Ectodermal cell (in vitro differentiated cells): ENCODE measurements around the gene VLDLR.

Experiments
- H3K27ac ChIP-seq: 2 replicates; pipeline ENCODE4 v1.7.0; 2013; ENCODE audit warnings: mild to moderate bottlenecking, low read depth, low read length; ENCODE audit not compliant: insufficient read depth, poor library complexity, severe bottlenecking
- H3K27me3 ChIP-seq: 2 replicates; pipeline ENCODE4 v1.7.0; 2013; ENCODE audit warnings: mild to moderate bottlenecking, low read length; ENCODE audit not compliant: insufficient read depth, control insufficient read depth, poor library complexity, severe bottlenecking
- H3K36me3 ChIP-seq: one replicate; pipeline ENCODE4 v1.7.0; 2013; ENCODE audit warnings: low read length; ENCODE audit not compliant: control insufficient read depth, insufficient read depth
- H3K4me1 ChIP-seq: one replicate; pipeline ENCODE4 v1.7.0; 2013; ENCODE audit warnings: low read length; ENCODE audit not compliant: control insufficient read depth, insufficient read depth
- H3K4me3 ChIP-seq: 2 replicates; pipeline ENCODE4 v1.7.0; 2013; ENCODE audit warnings: low read depth, low read length, control low read depth; ENCODE audit not compliant: insufficient read depth
- H3K9me3 ChIP-seq: 2 replicates; pipeline ENCODE4 v1.7.0; 2013; ENCODE audit warnings: mild to moderate bottlenecking, low read length, moderate library complexity; ENCODE audit not compliant: control insufficient read depth
- WGBS, 2 experiments: methylation state at CpG; one replicate each; pipeline ENCODE4 v1.1.7; 2013; ENCODE audit warnings: missing lambda C conversion rate in 2 of 2; 5-methylcytosine and 5-hydroxymethylcytosine counted together

Gene VLDLR

DNA sequence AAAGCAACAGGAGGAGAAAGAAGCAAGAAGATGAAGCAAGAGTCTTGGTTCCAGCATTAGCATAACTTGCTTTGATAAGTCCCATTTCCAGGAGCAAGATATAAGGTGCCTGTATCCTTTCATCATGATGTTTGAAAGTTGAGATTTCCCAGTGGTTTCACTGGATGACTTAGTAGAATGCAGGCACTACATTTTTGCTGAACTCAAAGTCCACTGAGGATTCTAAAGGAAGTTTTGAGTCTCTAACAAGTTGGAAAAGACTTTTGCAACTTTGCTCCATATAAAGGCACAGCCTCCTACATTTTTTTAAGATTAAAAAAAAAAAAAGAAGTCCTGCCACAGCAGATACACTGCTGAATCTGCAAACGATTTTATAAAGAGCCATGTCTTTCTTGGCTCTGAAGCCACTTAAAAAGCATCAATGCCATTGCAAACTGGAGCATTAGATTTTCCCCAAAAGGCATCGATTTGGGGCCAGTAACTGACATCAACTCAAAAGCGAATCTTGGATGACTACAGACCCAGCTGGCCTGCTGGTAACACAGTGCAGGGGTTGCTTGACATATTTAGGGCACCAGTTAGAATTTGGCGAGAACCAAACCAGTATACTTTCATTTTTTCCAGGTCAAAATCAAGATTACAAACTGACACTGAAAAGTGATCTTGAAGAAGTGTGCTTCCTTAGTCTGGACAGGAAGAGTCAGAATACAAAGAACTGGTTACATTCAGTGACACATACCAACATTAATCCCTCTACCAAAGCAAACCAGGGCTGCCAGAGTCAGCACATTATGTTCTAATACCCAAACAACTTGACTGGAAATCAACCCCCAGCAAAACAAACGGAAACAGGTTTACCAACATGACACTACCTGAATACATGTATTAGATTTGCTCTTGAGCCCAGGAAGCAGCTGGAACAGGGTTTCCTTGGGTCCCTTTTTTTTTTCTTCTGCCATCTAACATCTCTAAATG is 56.6 kb downstream of the VLDLR start:
- Histone ChIP-seq H3K27ac (no peak overlapping the region), H3K36me3 (no peaks in the 10 kb centered on the region), H3K4me3 (no peak overlapping the region), H3K27me3 (no peaks in the 10 kb centered on the region), H3K9me3 (no peaks in the 10 kb centered on the region), H3K4me1 (no peaks in the 10 kb centered on the region)
- WGBS, 2 experiments = 88 to 90% methylated on average over 5 of the region's 5 CpGs

DNA sequence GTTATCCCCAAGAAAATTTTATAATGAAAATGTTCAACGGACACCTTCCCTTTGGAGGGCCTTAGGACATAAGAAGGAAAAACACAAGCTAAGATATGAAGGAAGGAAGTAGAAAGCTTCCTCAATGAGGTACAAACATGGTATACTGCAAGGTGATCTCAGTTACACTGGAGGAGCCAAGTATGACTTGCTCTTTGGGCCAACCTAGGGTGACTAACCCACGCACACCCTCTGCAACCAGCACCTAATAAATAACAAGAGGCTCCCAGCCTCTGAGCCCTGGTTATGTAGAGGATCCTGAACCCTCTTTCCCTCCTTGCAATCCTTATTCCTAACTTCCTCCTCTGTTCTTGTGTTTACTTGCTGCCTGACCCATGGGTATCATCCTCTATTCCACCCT is 57.4 kb downstream of the VLDLR start:
- no peaks in the 10 kb centered on the region for H3K9me3 ChIP-seq
- no peak overlapping the region for H3K4me3 ChIP-seq
- no peaks in the 10 kb centered on the region for H3K36me3 ChIP-seq
- no peaks in the 10 kb centered on the region for H3K27me3 ChIP-seq
- H3K27ac ChIP-seq = no peak overlapping the region
- WGBS, 2 experiments = 94 to 97% methylated on average over 2 of the region's 2 CpGs
- no peaks in the 10 kb centered on the region for H3K4me1 ChIP-seq

DNA sequence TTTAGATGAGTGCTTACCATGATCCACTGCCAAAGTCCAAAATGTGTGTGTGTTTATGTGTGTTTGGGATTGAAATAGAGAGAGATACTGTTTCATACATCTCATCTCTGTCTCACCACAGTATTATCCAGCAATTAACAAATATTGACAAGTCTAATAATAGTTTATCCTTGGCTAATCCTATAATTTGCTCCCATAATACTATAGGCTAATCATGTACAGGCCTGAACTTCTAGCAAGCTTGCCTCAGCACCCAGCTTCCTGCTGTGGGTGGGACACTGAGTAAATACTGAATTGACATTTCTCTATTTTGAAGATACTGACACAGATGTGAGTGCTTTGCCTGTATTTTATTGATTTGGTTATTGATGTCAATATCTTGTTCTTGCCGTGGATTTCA is 60.4 kb downstream of the VLDLR start:
- Histone ChIP-seq H3K36me3 (no peaks in the 10 kb centered on the region), H3K4me1 (no peaks in the 10 kb centered on the region), H3K27me3 (no peaks in the 10 kb centered on the region), H3K27ac (no peak overlapping the region), H3K4me3 (no peak overlapping the region), H3K9me3 (no peaks in the 10 kb centered on the region)
- 80 to 86% methylated on average over 1 of the region's 1 CpG for WGBS, 2 experiments

DNA sequence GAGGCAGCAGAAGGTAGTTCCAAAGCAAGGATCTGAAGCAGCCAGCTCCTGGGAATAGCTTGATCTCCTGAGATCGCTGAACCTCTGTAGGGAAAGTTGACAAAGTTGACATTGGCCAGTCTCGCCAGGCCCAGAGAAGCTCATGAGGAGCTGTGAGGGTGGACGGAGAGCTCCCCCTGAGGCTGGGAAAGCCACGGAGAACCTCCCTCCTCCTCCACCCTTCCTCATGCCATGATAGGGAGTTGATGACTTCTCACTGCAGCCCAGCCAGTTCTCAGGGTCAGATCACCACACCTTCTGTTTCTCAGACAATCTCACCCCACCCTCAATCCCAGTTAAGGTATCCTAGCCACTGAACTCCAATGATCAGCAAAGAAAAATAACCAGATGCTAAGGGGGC is 65.3 kb downstream of the VLDLR start:
- Histone ChIP-seq H3K27me3 (no peaks in the 10 kb centered on the region), H3K27ac (no peak overlapping the region), H3K36me3 (no peaks in the 10 kb centered on the region), H3K4me1 (no peaks in the 10 kb centered on the region), H3K9me3 (no peaks in the 10 kb centered on the region), H3K4me3 (no peak overlapping the region)
- 83 to 84% methylated on average over 4 of the region's 4 CpGs for WGBS, 2 experiments

DNA sequence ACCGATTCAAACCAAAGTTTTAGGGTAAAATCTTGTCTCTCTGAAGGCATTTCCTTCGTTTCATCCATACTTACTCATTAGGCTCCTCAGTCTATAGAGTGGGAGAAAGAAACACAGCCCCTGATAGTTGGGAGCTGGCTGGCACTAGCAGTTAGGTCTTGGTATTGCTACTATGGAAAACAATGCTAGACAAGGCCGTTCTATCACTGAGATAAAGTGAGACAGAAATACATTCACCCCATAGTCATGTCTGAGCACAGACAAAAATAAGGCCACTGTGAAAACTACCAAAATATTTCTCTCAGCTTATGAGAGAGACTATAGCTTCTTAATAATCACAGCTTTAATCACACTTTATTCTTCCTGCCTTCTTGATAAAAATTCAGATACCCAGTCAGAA is 67.0 kb downstream of the VLDLR start:
- H3K4me1 ChIP-seq = no peaks in the 10 kb centered on the region
- no peaks in the 10 kb centered on the region for H3K36me3 ChIP-seq
- WGBS, 2 experiments = 82 to 93% methylated on average over 1 to 3 of the region's 3 CpGs
- no peak overlapping the region for H3K4me3 ChIP-seq
- H3K27me3 ChIP-seq = no peaks in the 10 kb centered on the region
- H3K27ac ChIP-seq = no peak overlapping the region
- H3K9me3 ChIP-seq = no peaks in the 10 kb centered on the region

DNA sequence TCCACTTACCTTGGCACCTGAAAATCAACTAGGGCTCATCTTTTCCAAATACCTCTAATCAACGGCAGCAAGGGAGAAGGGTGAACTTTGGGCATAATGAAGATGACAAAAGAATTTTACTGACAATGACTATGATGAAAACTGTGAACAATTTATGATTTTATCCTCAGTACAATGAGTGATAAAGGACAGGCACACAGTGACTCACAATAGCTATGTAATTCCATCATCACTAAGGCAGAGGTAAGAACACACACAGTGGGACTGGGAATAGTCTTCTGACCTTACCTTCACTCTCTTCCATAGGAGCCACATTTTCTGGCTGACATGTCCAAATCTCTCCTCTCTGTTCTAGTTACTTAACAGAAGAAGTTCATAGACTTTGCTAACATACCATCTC is 69.6 kb downstream of the VLDLR start:
- Histone ChIP-seq H3K36me3 (no peaks in the 10 kb centered on the region), H3K9me3 (no peaks in the 10 kb centered on the region), H3K4me3 (no peak overlapping the region), H3K27ac (no peak overlapping the region), H3K4me1 (no peaks in the 10 kb centered on the region), H3K27me3 (no peaks in the 10 kb centered on the region)
- 95% methylated on average over 1 of the region's 1 CpG; no CpG with 5 or more reads in 1 of the 2 experiments for WGBS, 2 experiments

DNA sequence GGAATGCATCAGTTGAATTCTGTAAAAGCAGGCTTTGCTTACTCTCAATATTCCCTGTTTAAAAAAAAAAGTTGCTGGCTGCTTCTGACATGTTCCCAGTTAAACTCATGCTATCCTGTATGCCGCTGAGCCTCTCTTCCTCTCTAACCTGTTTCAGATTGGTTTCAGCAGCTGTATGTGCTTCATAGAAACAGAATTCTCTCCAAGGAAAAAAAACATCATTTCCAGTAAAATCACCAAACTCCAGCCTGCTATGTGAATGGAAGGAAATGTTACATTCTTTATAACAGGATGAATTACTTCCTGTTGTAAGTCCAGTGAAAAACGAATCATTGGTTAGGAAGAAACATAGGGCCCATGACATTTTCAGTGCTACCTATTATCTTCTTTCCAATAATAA is 70.0 kb downstream of the VLDLR start:
- Histone ChIP-seq H3K9me3 (no peaks in the 10 kb centered on the region), H3K27me3 (no peaks in the 10 kb centered on the region), H3K27ac (no peak overlapping the region), H3K36me3 (no peaks in the 10 kb centered on the region), H3K4me3 (no peak overlapping the region), H3K4me1 (no peaks in the 10 kb centered on the region)
- WGBS, 2 experiments = 44 to 47% methylated on average over 2 of the region's 2 CpGs

DNA sequence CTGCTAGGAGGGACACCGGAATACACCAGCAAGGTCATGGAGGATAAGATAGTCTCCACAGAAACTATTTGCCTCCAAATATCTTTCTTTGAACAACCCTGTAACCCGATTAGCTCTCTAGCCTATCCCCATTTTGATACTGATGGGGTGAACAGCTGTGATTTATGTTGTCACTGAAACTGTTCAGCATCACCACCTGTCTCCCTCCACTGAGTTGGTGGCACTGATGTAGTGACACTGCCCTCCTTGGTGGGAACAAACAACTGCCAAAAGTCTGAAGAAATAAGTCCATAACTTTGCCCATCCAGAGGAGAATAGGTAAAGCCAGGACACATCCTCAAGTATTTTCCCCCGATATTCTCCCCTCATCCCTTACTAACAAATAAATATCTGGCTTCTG is 71.5 kb downstream of the VLDLR start:
- Histone ChIP-seq H3K9me3 (no peaks in the 10 kb centered on the region), H3K4me3 (no peak overlapping the region), H3K27me3 (no peaks in the 10 kb centered on the region), H3K4me1 (no peaks in the 10 kb centered on the region), H3K27ac (no peak overlapping the region), H3K36me3 (no peaks in the 10 kb centered on the region)
- WGBS, 2 experiments = 91 to 96% methylated on average over 3 of the region's 3 CpGs

DNA sequence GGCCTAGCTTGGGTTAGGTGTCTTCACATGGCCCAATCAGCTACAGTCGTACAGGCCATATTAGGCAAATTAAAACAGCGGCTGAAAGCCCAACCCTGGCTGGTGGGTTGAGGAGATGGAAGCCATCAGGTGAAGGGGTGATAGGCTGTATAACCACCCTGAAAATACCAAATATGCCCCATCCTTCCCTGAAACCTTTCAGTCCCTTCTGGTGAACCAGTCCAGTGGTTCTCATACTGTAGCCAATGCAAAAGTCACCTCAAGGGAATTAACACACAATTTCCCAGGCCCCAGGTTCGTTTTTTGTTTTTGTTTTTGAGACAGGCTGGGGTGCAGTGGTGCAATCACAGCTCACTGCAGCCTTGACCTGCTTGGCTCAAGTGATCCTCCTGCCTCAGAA is 75.9 kb downstream of the VLDLR start:
- no peak overlapping the region for H3K27ac ChIP-seq
- peaks cover 8% of the 10 kb centered on the region for H3K4me1 ChIP-seq
- no peak overlapping the region for H3K4me3 ChIP-seq
- no peaks in the 10 kb centered on the region for H3K9me3 ChIP-seq
- no peaks in the 10 kb centered on the region for H3K36me3 ChIP-seq
- H3K27me3 ChIP-seq = no peaks in the 10 kb centered on the region
- WGBS, 2 experiments = 92 to 94% methylated on average over 3 of the region's 3 CpGs

DNA sequence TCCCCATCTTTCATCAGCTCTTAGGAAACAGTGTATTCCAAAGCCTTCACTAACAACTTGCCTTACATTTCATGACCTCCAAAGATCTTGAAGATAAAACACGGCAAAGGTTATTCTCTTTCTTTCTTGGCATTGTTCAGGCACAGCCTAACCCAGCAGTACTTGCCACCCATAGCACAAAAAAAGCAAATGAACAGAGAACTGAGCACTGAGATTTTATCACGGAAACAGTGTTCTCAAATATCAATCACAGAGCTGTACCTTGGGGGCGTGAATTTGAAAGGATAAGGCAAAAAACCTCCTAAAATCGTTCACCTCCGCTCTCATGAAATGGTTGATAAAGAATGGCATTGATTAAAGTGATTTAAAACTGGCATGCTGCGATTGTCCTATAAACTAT is 78.8 kb downstream of the VLDLR start:
- no peak overlapping the region for H3K27ac ChIP-seq
- WGBS, 2 experiments = 84 to 87% methylated on average over 6 of the region's 6 CpGs

More for the DNA sequence above, 78.8 kb downstream of the VLDLR start:
- no peaks in the 10 kb centered on the region for H3K27me3 ChIP-seq
- no peaks in the 10 kb centered on the region for H3K9me3 ChIP-seq
- H3K36me3 ChIP-seq = no peaks in the 10 kb centered on the region
- no peak overlapping the region for H3K4me3 ChIP-seq
- peaks cover 8% of the 10 kb centered on the region for H3K4me1 ChIP-seq
